ENCODE results near the gene PCSK5. TPM values are rescaled to one million over a fixed set of nuclear protein-coding genes. Genes with fewer than 3 reads are reported as not detected.

PCSK5 gene
- polyA plus RNA-seq, 1 donor (not counting 4 experiments of a cell fraction or from before 2014, with no cell fraction given) = 1.9 TPM

- Histone ChIP-seq H4K20me1 (ENCODE audit: control insufficient read depth, extremely low read depth, insufficient read depth, low read length) (no peaks in the 10 kb centered on the region), H3K9me3 (ENCODE audit: control insufficient read depth, low read depth, low read length) (no peaks in the 10 kb centered on the region), H3K4me2 (ENCODE audit: control insufficient read depth, extremely low read depth, insufficient read depth, low read depth, low read length) (no peak overlapping the region), H3K27me3 (ENCODE audit: control insufficient read depth, extremely low read depth, insufficient read depth, low read length) (no peaks in the 10 kb centered on the region), H3K36me3 (ENCODE audit: control insufficient read depth in 2 of 2, extremely low read depth in 1 of 2, insufficient read depth in 2 of 2, low read length in 2 of 2) (no peaks in the 10 kb centered on the region), H2AFZ (ENCODE audit: control insufficient read depth, low read length) (no peak overlapping the region), H3K79me2 (ENCODE audit: control insufficient read depth, insufficient read depth, low read length) (no peaks in the 10 kb centered on the region), H3K9me1 (ENCODE audit: control insufficient read depth, extremely low read depth, insufficient read depth, low read length) (no peaks in the 10 kb centered on the region), H3K9ac (ENCODE audit: control insufficient read depth, extremely low read depth, insufficient read depth, low read length) (no peak overlapping the region), H3K27ac (ENCODE audit: control insufficient read depth, insufficient read depth, low read length) (no peak overlapping the region), H3K4me1 (ENCODE audit: control insufficient read depth, extremely low read depth, insufficient read depth, low read length) (no peaks in the 10 kb centered on the region), H3K4me3 (ENCODE audit: control insufficient read depth in 2 of 3, extremely low read depth in 1 of 3, insufficient read depth in 2 of 3, low read depth in 1 of 3, low read length in 3 of 3) (no peak overlapping the region)
- DNase-seq (ENCODE audit: low read depth, low spot score) = no peak
- no peak for FAIRE-seq
- dilution Hi-C loops (cut with MboI; ENCODE audit: extremely low pct_ligation_motif_present, low sequenced_read_pairs) = no loop called here
- TF ChIP-seq EZH2 (IDR thresholded peaks at IDR 0.05; ENCODE audit: low read length) = no peak
- no peak for TF ChIP-seq CTCF (optimal IDR thresholded peaks at IDR 0.05 in 1 of 3, IDR thresholded peaks at IDR 0.05 in 1 of 3, conservative IDR thresholded peaks at IDR 0.05 in 1 of 3; ENCODE audit: extremely low read depth in 1 of 3, insufficient read depth in 2 of 3, low read length in 3 of 3)
These were observed 268.2 kb downstream of the PCSK5 start for GRCh38 chr9:76158713-76159112.

DNA sequence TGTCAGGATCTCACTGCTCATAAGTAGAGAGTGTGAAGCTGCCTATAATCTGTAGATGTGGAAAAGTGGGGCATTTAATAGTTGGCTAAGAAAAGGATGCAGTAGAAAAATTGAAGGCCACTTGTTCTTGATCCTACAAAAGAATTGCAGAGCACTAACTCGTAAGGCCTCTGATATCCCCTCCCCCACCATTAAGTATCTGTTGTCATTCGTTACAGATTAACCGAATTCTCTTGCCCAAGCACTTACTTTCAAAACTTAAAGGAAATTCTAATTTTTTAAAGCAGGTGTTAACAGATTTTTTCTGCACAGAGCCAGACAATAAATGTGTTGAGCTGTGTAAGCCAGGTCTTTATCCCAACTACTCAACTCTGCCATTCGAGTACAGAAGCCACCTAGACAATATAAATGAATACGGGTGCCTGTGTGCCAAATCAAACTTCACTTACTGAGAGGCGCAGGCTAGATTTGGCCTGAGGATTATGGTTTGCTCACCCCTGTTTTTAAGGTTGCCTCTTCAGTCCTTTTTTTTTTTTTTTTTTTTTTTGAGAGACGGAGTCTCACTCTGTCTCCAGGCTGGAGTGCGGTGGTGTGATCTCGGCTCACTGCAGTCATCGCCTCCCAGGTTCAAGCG is 268.9 kb downstream of the PCSK5 start:
- no peak overlapping the region for H3K27ac ChIP-seq (ENCODE audit: control insufficient read depth, insufficient read depth, low read length)
- DNase-seq (ENCODE audit: low read depth, low spot score) (no peak), FAIRE-seq (no peak)
- no peaks in the 10 kb centered on the region for H3K79me2 ChIP-seq (ENCODE audit: control insufficient read depth, insufficient read depth, low read length)
- no peak overlapping the region for H3K4me2 ChIP-seq (ENCODE audit: control insufficient read depth, extremely low read depth, insufficient read depth, low read depth, low read length)
- H4K20me1 ChIP-seq (ENCODE audit: control insufficient read depth, extremely low read depth, insufficient read depth, low read length) = no peaks in the 10 kb centered on the region
- H3K9me3 ChIP-seq (ENCODE audit: control insufficient read depth, low read depth, low read length) = no peaks in the 10 kb centered on the region
- dilution Hi-C loops (cut with MboI; ENCODE audit: extremely low pct_ligation_motif_present, low sequenced_read_pairs) = no loop called here
- H2AFZ ChIP-seq (ENCODE audit: control insufficient read depth, low read length) = no peak overlapping the region
- no peaks in the 10 kb centered on the region for H3K27me3 ChIP-seq (ENCODE audit: control insufficient read depth, extremely low read depth, insufficient read depth, low read length)
- no peak for TF ChIP-seq CTCF (optimal IDR thresholded peaks at IDR 0.05 in 1 of 3, IDR thresholded peaks at IDR 0.05 in 1 of 3, conservative IDR thresholded peaks at IDR 0.05 in 1 of 3; ENCODE audit: extremely low read depth in 1 of 3, insufficient read depth in 2 of 3, low read length in 3 of 3)
- TF ChIP-seq EZH2 (IDR thresholded peaks at IDR 0.05; ENCODE audit: low read length) = no peak
- H3K9me1 ChIP-seq (ENCODE audit: control insufficient read depth, extremely low read depth, insufficient read depth, low read length) = no peaks in the 10 kb centered on the region
- H3K9ac ChIP-seq (ENCODE audit: control insufficient read depth, extremely low read depth, insufficient read depth, low read length) = no peak overlapping the region
- no peak overlapping the region for H3K4me3 ChIP-seq (ENCODE audit: control insufficient read depth in 2 of 3, extremely low read depth in 1 of 3, insufficient read depth in 2 of 3, low read depth in 1 of 3, low read length in 3 of 3)
- H3K4me1 ChIP-seq (ENCODE audit: control insufficient read depth, extremely low read depth, insufficient read depth, low read length) = no peaks in the 10 kb centered on the region
- H3K36me3 ChIP-seq (ENCODE audit: control insufficient read depth in 2 of 2, extremely low read depth in 1 of 2, insufficient read depth in 2 of 2, low read length in 2 of 2) = no peaks in the 10 kb centered on the region
